Endothelial cell of umbilical vein (primary cell): ENCODE data around the gene TBPL1. TPM values are rescaled to one million over a fixed set of nuclear protein-coding genes. Genes with fewer than 3 reads are reported as not detected.

Experiments
- BruUV-seq: library from RNA; stranded (reverse); fragments of 400-500 nt; replicated peaks from 2 replicates; lab custom pipeline; 2021; lab: Mats Ljungman, UMichigan
- CTCF ChIA-PET: fragments of 300-600, 350-600 bp; sonication (Branson Sonifier 250); formaldehyde crosslinking; loops from one replicate; lab custom pipeline; 2021; ENCODE audit warnings: antibody characterized with exemption, inconsistent platforms; lab: Charles Lee
- POLR2A ChIA-PET: fragments of 300-600, 350-600 bp; sonication (Branson Sonifier 250); formaldehyde crosslinking; loops from one replicate; lab custom pipeline; 2021; ENCODE audit warnings: antibody characterized with exemption, inconsistent platforms; lab: Charles Lee
- DNase-seq: peaks from one replicate; pipeline ENCODE4 v3.0.0-alpha.2; 2011; ENCODE audit warnings: low read depth, low spot score
- FAIRE-seq: peaks from 2 replicates; lab custom pipeline; 2011; peaks lifted over from hg19 to GRCh38; lab: Jason Lieb, UNC
- H2AFZ ChIP-seq: 2 replicates; pipeline ENCODE4 v1.6.0; 2012; ENCODE audit warnings: low read depth, low read length, control low read depth, inconsistent platforms
- H3K27ac ChIP-seq: 2 replicates; pipeline ENCODE4 v1.5.1; 2011; ENCODE audit warnings: low read depth, mild to moderate bottlenecking, control low read depth, low read length, moderate library complexity; ENCODE audit not compliant: insufficient read depth
- H3K27me3 ChIP-seq, 2 experiments: 2 replicates each; pipeline versions ENCODE4 v1.6.0 to v1.6.1; 2011; ENCODE audit warnings: low read length in 2 of 2, mixed read lengths in 1 of 2; ENCODE audit not compliant: control insufficient read depth in 2 of 2, insufficient read depth in 2 of 2
- H3K36me3 ChIP-seq, 2 experiments: 2 replicates in 1 of 2; 3 replicates in 1 of 2; pipeline ENCODE4 v1.5.1; 2011; ENCODE audit warnings: low read length in 2 of 2, mild to moderate bottlenecking in 1 of 2, moderate library complexity in 1 of 2; ENCODE audit not compliant: control insufficient read depth in 2 of 2, insufficient read depth in 2 of 2; ENCODE audit errors: extremely low read depth in 1 of 2
- H3K4me1 ChIP-seq: 3 replicates; pipeline ENCODE4 v1.5.1; 2011; ENCODE audit warnings: mild to moderate bottlenecking, low read length; ENCODE audit not compliant: control insufficient read depth, insufficient read depth; ENCODE audit errors: extremely low read depth
- H3K4me2 ChIP-seq: 2 replicates; pipeline ENCODE4 v1.6.1; 2011; ENCODE audit warnings: low read length, control low read depth, mixed read lengths; ENCODE audit not compliant: insufficient read depth
- H3K4me3 ChIP-seq, 3 experiments: fragments of 200-600 bp in 1 of 3; sonication (generic), shearing (Covaris generic) in 1 of 3; replicated peaks in 1 of 3; 2 replicates each; pipeline ENCODE4 v1.5.1; 2011 to 2016; ENCODE audit warnings: control low read depth in 3 of 3, low read length in 3 of 3, mild to moderate bottlenecking in 2 of 3, inconsistent platforms in 1 of 3, low read depth in 1 of 3, moderate library complexity in 1 of 3; ENCODE audit not compliant: insufficient read depth in 1 of 3
- H3K79me2 ChIP-seq: 2 replicates; pipeline ENCODE4 v1.6.0; 2012; ENCODE audit warnings: low read length, inconsistent platforms; ENCODE audit not compliant: control insufficient read depth, insufficient read depth
- H3K9ac ChIP-seq: replicated peaks from 2 replicates; pipeline ENCODE3; 2011; ENCODE audit warnings: low read length, control low read depth; ENCODE audit not compliant: insufficient read depth; ENCODE audit errors: extremely low read depth
- H3K9me1 ChIP-seq: replicated peaks from 3 replicates; pipeline ENCODE4 v1.6.0; 2011; ENCODE audit warnings: mild to moderate bottlenecking, low read length; ENCODE audit not compliant: control insufficient read depth, insufficient read depth; ENCODE audit errors: extremely low read depth
- H3K9me3 ChIP-seq: replicated peaks from 2 replicates; pipeline ENCODE4 v1.5.1; 2012; ENCODE audit warnings: low read length, inconsistent platforms; ENCODE audit not compliant: control insufficient read depth, insufficient read depth
- H4K20me1 ChIP-seq: replicated peaks from 2 replicates; pipeline ENCODE3; 2011; ENCODE audit warnings: mild to moderate bottlenecking, low read length; ENCODE audit not compliant: control insufficient read depth, insufficient read depth; ENCODE audit errors: extremely low read depth
- EZH2 ChIP-seq: IDR thresholded peaks from 2 replicates; pipeline ENCODE4 v1.6.1; 2012; ENCODE audit warnings: borderline replicate concordance, low read depth, mild to moderate bottlenecking, moderate library complexity, low read length, inconsistent platforms; ENCODE audit not compliant: severe bottlenecking
- FOS ChIP-seq: IDR thresholded peaks from 2 replicates; pipeline ENCODE4 v1.6.1; 2011; ENCODE audit warnings: mild to moderate bottlenecking, low read length, moderate library complexity, borderline replicate concordance; ENCODE audit not compliant: insufficient read depth
- GATA2 ChIP-seq: IDR thresholded peaks from 2 replicates; pipeline ENCODE4 v1.7.0; 2011; ENCODE audit warnings: low read depth, mild to moderate bottlenecking, moderate library complexity, mixed read lengths, low read length; ENCODE audit not compliant: insufficient read length, insufficient read depth
- JUN ChIP-seq: IDR thresholded peaks from 2 replicates; pipeline ENCODE4 v1.6.1; 2011; ENCODE audit warnings: borderline replicate concordance, low read depth; ENCODE audit not compliant: insufficient read length, insufficient read depth
- MYC ChIP-seq: IDR thresholded peaks from one replicate; pipeline ENCODE4 v1.6.1; 2011; ENCODE audit warnings: mild to moderate bottlenecking, low read depth, low read length
- POLR2A ChIP-seq: IDR thresholded peaks from 2 replicates; pipeline ENCODE4 v1.6.1; 2012; ENCODE audit warnings: low read depth, mild to moderate bottlenecking, control low read depth, low read length
- POLR2AphosphoS5 ChIP-seq: IDR thresholded peaks from 2 replicates; pipeline ENCODE4 v1.6.1; 2012; ENCODE audit warnings: low read depth, mild to moderate bottlenecking, control low read depth, low read length, moderate library complexity; ENCODE audit not compliant: insufficient read depth
- dilution Hi-C: fragments of 300-500 bp; cut with MboI; formaldehyde crosslinking; loops from one replicate; pipeline ENCODE4 v1.15.0; 2019; ENCODE audit warnings: low sequenced_read_pairs; ENCODE audit not compliant: extremely low pct_ligation_motif_present
- intact Hi-C: fragments of 100-400 bp; cut with micrococcal nuclease; formaldehyde crosslinking; loops from one replicate; pipeline ENCODE4 v1.10.0; 2022
- polyA plus RNA-seq, 4 experiments: library from polyadenylated mRNA; depleted of rRNA in 3 of 4; stranded (reverse) in 3 of 4; unstranded in 1 of 4; fragments of >200 nt; gene quantifications; 2 replicates each; pipeline versions ENCODE4 v1.2.1 to v1.2.3, GENCODE V29; 2011 to 2012; ENCODE audit warnings: missing spikeins in 1 of 4
- total RNA-seq: library from RNA; stranded (reverse); gene quantifications from 2 replicates; pipeline ENCODE4 v1.2.3, GENCODE V29; 2021
- TF ChIP-seq, protein P1 (sequence below), 2 donors: IDR thresholded peaks; 1 replicate in 1 of 2; 2 replicates in 1 of 2; pipeline ENCODE4 v1.5.1; 2011; ENCODE audit warnings: low read length in 2 of 2, mild to moderate bottlenecking in 2 of 2, moderate library complexity in 2 of 2, control low read depth in 1 of 2, inconsistent platforms in 1 of 2, low read depth in 1 of 2; ENCODE audit not compliant: insufficient read depth in 1 of 2; ENCODE audit errors: extremely low read depth in 1 of 2
- TF ChIP-seq, protein P2 (sequence below): IDR thresholded peaks from 2 replicates; pipeline ENCODE4 v1.6.1; 2011; ENCODE audit not compliant: insufficient read depth, insufficient read length

Gene TBPL1
- total and polyA plus RNA-seq, 2 donors (not counting 3 experiments of a cell fraction or from before 2014, with no cell fraction given), result 19.6 to 31.2 TPM

DNA sequence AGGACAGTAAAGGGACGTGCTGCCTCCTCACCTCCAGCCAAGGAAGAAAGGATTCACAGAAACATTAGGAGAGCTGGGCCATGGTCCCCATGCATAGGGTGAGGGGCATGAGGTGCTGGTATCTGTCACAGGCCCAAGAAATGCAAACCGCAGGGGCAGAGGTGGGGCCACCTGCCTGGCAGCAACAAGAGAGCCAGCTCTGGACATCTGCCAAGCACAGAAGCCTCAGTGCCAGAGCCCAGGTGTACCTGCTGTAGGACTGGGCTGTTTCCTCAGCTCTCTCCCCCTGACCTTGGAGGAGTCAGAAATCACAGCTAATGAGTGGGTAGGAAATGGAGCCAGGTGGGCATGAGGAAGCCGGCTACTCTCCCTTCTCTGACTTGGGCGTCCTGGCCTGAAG lies 54.1 kb downstream of the TBPL1 start:
- FAIRE-seq, result no peak
- no peak for TF ChIP-seq MYC
- no peak for TF ChIP-seq JUN
- TF ChIP-seq, protein P1, sequence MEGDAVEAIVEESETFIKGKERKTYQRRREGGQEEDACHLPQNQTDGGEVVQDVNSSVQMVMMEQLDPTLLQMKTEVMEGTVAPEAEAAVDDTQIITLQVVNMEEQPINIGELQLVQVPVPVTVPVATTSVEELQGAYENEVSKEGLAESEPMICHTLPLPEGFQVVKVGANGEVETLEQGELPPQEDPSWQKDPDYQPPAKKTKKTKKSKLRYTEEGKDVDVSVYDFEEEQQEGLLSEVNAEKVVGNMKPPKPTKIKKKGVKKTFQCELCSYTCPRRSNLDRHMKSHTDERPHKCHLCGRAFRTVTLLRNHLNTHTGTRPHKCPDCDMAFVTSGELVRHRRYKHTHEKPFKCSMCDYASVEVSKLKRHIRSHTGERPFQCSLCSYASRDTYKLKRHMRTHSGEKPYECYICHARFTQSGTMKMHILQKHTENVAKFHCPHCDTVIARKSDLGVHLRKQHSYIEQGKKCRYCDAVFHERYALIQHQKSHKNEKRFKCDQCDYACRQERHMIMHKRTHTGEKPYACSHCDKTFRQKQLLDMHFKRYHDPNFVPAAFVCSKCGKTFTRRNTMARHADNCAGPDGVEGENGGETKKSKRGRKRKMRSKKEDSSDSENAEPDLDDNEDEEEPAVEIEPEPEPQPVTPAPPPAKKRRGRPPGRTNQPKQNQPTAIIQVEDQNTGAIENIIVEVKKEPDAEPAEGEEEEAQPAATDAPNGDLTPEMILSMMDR (IDR thresholded peaks at IDR 0.05; ENCODE audit: extremely low read depth in 1 of 2, insufficient read depth in 1 of 2, low read depth in 1 of 2, low read length in 2 of 2), result no peak
- no peak for TF ChIP-seq POLR2A
- TF ChIP-seq FOS, result no peak
- no peak for TF ChIP-seq EZH2
- TF ChIP-seq POLR2AphosphoS5, result no peak
- TF ChIP-seq, protein P2, sequence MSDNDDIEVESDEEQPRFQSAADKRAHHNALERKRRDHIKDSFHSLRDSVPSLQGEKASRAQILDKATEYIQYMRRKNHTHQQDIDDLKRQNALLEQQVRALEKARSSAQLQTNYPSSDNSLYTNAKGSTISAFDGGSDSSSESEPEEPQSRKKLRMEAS, result no peak
- no peak for TF ChIP-seq GATA2

More for the DNA sequence above, 54.1 kb downstream of the TBPL1 start:
- Histone ChIP-seq H3K4me2 (no peak overlapping the region), H3K36me3 (no peaks in the 10 kb centered on the region), H3K9ac (no peak overlapping the region), H3K79me2 (no peaks in the 10 kb centered on the region), H3K27me3 (peaks cover 4 to 7% of the 10 kb centered on the region in 2 experiments), H3K9me1 (no peaks in the 10 kb centered on the region), H3K9me3 (no peaks in the 10 kb centered on the region), H3K4me1 (no peaks in the 10 kb centered on the region), H3K4me3 (no peak overlapping the region), H2AFZ (no peak overlapping the region), H3K27ac (no peak overlapping the region), H4K20me1 (no peaks in the 10 kb centered on the region)
- intact Hi-C loops (no loop called here), dilution Hi-C loops (no loop called here)
- no peak for DNase-seq
- CTCF ChIA-PET, result interaction anchor here (1.1 kb wide), 1 partner anchor 56 kb away, joined by 3 read pairs; no protein-coding TSS in a partner anchor
- POLR2A ChIA-PET, result no interaction called here
- no TSS peak for BruUV-seq
